GM21717 (cell line): ENCODE measurements around the gene ZNF101.

Source experiments
- ATAC-seq: cut with Tn5 transposase; IDR thresholded peaks from one replicate; pipeline ENCODE4 v1.9.1; 2021; ENCODE audit warnings: mild to moderate bottlenecking, moderate library complexity; ENCODE audit not compliant: unreplicated experiment

ZNF101 gene

GRCh38 chr19:19704836-19705235, 36.2 kb downstream of the ZNF101 start:
- ATAC-seq, result no peak

- no peak for ATAC-seq
Observed at GRCh38 chr19:19710506-19710905, 41.9 kb downstream of the ZNF101 start.

- ATAC-seq, result no peak
Observed at GRCh38 chr19:19711306-19711933, 42.8 kb downstream of the ZNF101 start.

GRCh38 chr19:19711934-19712828, 43.5 kb downstream of the ZNF101 start:
- ATAC-seq, result no peak

- ATAC-seq, result no peak
Observed at GRCh38 chr19:19719798-19720197, 51.2 kb downstream of the ZNF101 start.

GRCh38 chr19:19721896-19722295, 53.3 kb downstream of the ZNF101 start:
- no peak for ATAC-seq

GRCh38 chr19:19732579-19733501, 64.2 kb downstream of the ZNF101 start, which contains the start of gene ZNF14:
Gene ZNF14, minus strand, starts transcription at chr19:19733112. Its CDS starts 154 bp downstream, at chr19:19732958.
- ATAC-seq, result peak; percentile 98
